SKM-1 treated with dmso at 0.1 percent for 144 hours (cell line): Measurements from ENCODE around the gene LAMA2.

Source experiments
- DNase-seq: peaks from one replicate; lab custom pipeline; 2025; ENCODE audit not compliant: unreplicated experiment; lab: John Stamatoyannopoulos, UW

Gene LAMA2, protein sequence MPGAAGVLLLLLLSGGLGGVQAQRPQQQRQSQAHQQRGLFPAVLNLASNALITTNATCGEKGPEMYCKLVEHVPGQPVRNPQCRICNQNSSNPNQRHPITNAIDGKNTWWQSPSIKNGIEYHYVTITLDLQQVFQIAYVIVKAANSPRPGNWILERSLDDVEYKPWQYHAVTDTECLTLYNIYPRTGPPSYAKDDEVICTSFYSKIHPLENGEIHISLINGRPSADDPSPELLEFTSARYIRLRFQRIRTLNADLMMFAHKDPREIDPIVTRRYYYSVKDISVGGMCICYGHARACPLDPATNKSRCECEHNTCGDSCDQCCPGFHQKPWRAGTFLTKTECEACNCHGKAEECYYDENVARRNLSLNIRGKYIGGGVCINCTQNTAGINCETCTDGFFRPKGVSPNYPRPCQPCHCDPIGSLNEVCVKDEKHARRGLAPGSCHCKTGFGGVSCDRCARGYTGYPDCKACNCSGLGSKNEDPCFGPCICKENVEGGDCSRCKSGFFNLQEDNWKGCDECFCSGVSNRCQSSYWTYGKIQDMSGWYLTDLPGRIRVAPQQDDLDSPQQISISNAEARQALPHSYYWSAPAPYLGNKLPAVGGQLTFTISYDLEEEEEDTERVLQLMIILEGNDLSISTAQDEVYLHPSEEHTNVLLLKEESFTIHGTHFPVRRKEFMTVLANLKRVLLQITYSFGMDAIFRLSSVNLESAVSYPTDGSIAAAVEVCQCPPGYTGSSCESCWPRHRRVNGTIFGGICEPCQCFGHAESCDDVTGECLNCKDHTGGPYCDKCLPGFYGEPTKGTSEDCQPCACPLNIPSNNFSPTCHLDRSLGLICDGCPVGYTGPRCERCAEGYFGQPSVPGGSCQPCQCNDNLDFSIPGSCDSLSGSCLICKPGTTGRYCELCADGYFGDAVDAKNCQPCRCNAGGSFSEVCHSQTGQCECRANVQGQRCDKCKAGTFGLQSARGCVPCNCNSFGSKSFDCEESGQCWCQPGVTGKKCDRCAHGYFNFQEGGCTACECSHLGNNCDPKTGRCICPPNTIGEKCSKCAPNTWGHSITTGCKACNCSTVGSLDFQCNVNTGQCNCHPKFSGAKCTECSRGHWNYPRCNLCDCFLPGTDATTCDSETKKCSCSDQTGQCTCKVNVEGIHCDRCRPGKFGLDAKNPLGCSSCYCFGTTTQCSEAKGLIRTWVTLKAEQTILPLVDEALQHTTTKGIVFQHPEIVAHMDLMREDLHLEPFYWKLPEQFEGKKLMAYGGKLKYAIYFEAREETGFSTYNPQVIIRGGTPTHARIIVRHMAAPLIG (N-terminal part only)

DNA sequence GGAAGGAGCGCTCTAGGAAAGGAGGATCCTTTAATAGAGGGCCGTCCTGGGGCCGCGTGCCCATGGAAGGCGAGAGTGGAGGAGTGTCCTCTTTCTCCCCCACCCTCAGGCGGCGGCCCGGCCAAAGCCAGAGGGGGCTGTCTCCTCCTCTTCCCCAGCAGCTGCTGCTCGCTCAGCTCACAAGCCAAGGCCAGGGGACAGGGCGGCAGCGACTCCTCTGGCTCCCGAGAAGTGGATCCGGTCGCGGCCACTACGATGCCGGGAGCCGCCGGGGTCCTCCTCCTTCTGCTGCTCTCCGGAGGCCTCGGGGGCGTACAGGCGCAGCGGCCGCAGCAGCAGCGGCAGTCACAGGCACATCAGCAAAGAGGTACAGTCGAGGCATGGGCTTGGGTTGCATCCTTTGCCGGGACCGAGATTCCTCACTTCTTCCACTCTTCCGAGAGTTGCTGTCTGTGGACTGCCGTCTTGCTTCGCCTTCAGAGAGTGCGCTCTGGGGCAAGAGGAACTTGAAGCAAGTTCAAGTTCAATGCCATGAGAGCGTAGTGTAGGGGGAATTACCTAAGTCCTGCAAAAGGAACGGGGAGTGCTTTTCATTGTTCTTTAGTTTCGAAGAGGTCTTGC lies at the start of gene LAMA2:
Gene LAMA2, plus strand, starts transcription at position 148 of the 621 bp plus-strand sequence. Its CDS starts 108 bp downstream, at position 256.
- peak; percentile 14 for DNase-seq

DNA sequence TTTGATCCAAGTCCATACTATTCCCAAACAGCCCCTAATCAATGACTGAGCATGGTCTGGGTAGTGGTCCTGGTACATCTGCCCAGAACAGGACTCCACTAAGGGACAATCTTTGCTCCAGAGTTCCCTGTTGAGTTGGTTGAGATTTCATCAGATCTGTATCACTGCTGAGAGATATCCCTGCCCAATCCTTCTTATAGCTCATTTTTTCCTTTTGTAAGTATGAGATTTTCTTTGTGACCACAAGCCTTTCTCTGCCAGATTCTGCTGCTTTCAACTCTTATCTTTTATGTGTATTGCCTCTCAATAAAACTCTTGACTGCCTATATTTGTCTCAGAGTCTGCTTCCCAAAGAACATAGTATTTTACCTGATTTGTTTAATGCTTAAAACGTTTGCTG lies 46.2 kb upstream of the LAMA2 start:
- no peak for DNase-seq

DNA sequence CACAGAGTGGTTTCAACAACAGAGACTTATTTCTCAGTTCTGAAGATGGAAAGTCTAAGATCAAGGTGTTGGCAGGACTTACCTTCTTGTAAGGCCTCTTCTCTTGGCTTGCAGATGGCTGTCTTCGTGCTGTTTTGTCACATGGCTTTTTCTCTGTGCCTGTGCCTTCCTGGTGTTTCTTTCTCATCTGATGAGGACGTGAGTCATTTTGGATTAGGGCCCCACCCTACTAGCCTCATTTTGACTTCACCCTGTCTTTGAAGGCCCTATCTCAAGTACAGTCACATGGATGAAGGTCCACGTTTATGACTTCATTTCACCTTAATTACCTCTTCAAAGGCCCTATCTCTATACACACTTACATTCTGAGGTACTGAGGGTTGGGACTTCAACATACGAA lies 41.4 kb upstream of the LAMA2 start:
- no peak for DNase-seq

DNA sequence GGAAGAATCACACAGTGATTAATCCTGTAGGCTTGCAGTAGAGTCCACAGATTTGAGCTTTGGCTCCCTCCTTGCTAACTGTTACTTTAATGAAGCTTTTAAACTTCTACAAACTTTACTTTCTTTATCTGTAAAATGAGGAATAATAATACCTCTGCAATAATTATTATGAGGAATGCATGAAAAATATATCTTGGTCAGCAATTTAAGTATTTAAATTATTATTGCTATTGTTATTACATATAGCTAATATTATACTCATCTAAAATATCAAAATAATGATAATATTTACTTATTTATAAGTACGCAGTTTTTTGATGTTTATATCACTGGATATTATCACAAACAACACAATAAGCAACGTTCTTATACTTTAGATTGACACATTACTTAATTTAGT lies 38.3 kb upstream of the LAMA2 start:
- DNase-seq: no peak

DNA sequence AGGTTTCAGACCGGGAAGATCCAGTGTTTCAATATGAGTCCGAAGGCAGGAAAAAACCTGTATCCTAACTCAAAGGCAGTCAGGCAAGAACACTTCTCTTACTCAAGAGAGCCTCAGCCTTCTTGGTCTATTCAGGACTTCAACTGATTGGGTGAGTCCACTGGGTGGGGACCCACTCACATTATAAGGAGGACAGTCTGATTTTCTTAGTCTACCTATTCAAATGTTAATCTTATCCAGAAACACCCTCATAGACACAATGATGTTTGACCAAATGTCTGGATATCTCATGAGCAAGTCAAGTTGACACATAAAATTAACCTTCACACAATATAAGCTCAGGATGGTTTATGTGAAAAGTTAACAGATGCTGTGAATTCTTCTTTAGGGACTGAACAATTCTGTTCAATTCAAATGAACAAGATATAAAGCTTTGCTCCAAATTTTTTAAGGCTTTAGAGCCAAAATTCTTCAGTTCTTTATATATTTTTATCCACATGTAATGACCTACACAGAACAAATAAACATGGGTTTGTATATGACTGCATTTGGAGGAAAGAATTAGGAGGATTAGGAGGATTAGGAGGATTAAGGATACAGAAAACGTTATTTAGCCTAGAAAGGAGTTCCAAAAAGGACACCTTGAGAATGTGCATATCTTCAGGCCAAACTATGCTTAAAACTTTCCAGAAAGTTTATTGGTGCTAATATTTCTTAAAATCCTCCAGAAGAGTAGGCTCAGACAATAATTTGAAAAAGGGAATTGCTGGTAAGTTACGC lies 35.3 kb upstream of the LAMA2 start:
- no peak for DNase-seq

DNA sequence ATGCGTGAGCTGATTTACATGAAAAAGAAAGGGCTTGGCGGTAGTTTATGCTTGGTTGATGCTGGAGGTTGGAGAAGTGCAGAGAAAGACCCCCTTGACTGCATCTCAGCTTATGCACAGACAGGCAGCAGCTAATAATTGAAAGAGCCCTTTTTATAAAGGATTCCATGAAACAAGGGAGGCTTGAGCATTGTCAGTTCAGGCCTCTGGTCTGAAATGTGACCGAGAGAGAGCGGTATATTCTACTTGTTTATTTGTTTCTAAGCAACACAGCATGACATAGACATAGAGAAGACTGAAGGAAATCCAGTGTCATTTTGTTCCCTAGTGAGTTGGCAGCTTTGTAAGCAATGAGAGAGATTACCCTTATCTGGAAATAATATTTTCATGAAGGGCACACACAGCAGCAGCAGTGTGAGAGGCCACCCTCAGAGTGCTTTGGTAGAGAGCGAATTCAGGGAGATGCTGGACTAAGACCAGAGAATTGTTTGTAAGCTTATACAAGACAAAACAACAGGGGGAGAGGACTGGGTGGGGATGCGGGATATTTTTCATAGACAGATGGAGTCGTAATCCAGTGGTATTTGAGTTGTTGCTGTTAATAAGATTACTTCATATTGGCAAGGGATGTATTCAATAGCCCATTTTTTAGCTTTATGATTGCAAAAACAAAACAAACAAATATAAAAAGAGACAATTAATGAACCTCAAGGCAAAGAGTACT lies 34.6 kb upstream of the LAMA2 start:
- no peak for DNase-seq

DNA sequence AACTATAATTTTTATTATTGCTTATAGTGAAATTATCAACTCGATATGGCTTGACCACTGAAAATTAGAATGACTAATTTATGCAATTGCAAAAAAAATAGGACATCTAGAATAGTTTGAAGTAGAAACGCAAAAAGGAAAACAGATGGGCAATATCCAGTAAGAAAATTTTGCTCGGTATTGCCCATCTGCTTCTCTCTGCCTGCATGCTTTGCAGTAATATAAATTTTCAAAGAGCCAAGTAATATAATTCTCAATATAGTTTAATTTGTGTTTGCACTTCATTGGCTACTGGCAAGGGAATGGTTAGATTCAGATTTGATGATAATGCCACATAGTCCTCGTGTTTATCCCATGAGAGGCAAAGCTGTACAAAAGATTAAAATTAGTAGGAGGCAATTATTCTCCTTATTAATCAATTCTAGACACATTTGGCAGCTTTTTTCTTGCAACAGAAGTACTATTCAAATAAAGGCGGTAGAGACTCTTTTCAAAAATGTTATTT lies 27.3 kb upstream of the LAMA2 start:
- DNase-seq: no peak

DNA sequence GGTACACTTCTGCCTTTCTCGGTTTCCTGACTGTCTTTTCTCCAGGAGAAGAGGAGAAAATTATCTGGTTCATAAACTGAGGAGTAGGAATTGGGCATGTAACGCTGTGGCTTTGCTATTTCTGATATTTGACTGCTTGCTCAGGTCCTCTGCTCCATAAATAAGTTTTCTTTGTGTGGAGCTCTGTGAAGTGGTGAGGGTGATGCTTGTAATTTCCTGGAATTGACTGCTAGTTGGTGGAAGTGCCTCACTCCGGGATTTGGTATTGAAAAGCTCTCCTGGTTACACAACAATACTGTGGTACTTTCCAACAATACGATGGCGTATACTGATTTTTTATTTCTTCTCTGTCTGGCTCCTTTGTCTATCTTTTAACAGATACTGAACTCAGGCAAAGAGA lies 25.1 kb upstream of the LAMA2 start:
- DNase-seq: no peak

DNA sequence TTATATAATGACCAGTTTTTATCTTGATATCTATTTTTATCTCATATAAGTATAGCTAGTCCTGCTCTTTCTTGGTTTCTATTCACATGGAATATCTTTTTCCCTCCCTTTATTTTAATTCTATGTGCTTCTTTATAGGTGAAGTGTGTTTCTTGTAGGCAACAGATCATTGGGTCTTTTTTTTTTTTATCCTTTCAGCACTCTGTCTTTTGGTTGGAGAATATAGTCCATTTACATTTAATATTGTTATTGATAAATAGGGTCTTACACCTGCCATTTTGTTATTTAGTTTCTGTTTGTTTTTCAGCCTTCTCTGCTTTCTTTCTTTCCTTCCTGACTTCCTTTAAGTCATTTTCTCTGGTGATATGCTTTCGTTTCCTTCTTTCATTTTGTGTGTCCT lies 22.2 kb upstream of the LAMA2 start:
- no peak for DNase-seq

DNA sequence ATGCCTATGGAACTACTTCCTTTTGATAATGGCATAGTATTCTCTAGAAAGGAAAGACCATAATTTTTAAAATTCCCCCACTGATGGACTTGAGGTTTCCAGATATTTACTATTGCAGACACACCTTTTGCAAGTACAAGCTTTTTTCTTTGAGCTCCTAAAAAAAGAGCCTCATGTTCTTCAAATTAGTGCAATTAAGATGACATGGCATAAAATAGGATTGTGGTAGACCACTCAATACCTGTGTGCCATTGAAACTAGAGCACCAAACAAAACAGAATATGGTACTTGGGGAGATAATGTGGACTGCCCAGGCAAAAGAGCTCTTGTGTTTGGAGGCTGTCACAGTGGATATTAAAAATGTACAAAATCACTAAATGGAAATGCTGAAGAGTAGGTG lies 19.0 kb upstream of the LAMA2 start:
- DNase-seq: no peak

DNA sequence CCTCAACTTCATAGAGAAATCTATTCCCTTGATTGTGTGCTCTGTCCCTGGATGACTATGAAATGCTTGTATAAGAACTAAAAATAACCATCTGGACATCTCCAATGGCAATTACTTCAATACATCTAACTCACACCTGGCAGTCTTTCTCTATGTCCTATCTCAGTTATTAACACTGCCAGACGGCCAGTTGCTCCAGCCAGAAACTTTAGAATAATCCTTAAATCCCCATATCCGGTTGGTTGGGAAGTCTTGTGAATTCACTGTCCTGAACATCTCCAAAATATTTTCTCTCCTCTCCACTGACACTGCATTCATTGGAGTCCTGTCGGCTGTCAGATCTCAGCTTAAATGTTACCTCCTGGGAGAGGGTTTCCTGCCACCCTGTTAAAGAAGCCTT lies 12.2 kb upstream of the LAMA2 start:
- DNase-seq: no peak

DNA sequence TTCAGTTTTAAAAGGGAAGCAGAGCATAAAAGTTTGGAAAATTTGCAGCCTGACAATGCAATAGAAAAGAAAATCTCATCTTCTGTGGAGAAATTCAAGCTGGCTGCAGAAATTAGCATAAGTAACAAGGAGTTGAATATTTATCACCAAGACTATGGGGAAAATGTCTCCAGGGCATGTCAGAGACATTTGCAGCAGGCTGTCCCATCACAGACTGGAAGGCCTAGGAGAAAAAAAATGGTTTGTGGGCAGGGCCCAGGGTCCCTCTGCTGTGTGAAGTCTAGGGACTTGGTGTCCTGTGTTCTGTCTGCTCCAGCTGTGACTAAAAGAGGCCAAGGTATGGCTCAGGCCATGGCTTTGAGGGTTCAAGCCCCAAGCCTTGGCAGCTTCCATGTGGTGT lies 8.1 kb upstream of the LAMA2 start:
- DNase-seq: no peak

DNA sequence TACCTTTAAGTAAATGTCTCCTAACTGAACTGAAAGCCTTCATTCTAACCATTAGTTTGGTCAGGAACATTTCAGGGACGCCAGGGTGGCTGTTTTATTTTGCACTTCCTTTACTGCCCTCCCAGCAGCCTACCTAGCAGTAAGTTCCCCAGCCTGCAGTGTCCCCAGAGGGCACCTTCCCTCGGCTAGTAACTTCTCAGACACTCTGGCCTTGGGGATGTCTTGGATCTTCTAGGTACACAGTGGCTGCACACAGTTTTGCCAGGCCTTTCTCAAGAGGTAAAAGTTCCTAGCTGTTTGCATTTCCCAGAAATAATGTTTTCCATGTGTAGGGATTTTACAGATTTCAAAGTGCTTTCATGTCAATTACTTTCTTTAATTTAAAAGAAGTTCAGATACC lies 378 bp upstream of the LAMA2 start:
- peak; percentile 7 for DNase-seq

DNA sequence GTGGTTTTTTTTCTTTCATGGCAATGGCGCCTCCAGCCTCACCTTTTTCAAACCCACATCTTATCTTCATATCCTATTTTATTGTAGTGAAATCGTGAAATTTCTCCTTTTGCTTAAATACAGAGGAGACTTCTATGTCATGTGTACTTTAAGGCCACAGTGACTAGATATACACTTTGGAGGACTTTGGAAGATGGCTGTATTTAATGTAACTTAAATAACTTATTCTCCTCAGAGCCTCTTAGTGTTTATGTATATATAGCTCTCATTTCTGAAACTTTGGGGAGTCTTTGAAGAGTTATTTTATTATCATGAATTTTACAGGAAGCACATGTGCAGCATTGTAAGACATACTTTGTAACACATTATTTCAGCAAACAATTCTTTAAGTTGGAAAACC lies 968 bp downstream of the LAMA2 start:
- DNase-seq: no peak

DNA sequence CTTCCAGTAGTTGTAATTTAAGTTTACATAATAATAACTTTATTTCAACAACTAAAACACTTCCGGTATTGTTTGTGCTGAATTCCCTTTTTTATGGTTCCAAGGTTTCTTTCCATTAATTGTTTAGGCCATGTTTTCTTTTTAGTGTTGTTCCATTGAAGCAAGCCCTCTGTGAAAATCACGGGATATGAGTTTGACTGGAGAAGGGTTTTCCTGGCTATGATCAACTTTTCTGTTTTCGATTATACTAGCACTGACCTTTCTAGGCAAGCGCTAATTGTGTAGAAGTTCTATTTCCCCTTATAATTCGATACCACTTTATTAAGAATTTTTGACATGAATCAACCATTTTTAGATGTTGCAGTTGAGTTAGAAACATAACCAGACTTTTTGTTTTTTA lies 2.4 kb downstream of the LAMA2 start:
- DNase-seq: no peak

DNA sequence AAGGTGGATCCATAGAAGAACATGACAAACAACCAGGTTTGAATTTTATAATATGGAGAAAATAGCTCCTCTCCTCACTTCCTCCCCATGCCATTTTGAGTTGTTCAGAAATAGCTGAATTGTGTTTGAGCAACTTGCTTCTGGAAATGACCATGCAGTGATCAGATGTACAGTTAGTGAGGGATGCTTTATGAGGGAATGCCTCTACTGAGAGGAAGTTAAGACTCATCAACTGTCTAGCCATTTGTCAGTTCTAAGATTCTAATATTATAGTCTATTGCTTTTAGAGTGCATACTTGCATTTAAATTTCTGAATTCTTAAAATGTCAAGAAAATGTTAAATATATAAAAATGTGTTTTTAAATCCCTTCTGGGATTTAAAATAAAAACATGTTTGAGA lies 3.8 kb downstream of the LAMA2 start:
- no peak for DNase-seq

DNA sequence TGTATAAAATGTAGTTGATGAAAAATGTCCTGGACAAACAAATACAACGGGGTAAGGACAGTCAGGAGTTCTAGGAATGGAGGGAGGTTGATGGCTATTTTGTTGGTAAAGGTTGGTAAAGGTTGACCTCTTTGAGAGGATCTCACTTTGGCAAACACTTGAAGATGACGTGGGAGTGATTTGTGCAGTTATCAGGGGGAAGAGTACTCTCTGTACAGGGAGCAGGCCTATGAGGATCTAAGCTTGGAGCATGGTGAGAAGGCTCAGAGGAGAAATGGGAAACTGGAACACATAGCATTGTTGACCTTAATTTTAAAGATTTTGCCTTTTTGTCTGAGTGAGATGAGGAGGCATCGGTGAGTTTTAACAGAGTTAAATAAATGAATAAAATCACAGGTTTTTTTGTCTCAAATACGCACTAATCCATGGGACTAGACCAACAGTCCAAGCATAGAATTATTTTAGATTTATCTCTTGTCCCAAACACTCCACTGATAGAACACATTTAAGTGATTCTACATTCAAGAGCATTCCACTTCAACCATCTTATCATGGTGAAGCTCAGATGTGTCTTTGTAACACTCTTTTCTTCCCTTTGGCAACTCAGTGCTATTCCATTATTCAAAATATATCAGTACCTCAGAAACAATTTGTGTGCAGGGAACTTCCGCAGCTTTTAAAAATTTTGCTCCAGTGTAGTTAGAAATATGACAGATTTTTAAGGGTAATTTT lies 5.7 kb downstream of the LAMA2 start:
- no peak for DNase-seq

DNA sequence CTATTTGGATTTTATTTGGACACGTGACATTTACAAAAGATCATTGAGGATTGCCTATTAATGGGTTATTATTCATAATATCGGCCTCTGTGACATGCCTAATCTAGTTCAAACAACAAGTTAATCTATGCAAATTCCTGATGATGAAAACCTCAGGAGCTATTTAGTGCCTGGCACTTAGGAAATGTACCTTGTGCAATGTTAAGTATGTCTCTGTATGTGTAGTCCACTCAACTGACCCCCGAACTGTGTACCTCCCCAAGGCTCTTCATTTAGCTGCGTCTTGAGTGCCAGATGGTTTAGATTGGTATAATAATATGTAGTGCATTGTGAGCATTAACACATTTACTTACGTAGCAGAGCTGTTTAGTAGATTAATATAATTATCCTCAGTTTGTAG lies 6.9 kb downstream of the LAMA2 start:
- no peak for DNase-seq

DNA sequence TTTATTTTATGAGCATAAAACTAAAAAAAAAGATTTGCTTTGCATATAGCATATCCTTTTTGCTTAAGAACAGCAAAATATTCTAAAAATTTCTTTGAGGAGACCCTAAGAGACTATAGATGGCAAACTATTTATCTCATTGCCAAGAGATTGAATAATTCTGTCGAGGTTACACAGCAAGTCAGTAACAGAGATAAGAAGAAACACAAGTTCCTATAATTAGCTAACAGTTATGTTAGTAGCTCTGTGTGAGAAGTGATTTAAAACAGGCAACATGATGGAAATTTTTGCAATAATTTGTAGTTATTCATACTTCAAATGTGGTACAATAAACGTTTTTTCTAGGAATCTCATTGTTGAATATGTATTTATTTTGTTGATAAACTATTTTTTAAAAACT lies 9.1 kb downstream of the LAMA2 start:
- DNase-seq: no peak
